ENCODE data around the gene CDKAL1. TPM values are rescaled to one million over a fixed set of nuclear protein-coding genes. Genes with fewer than 3 reads are reported as not detected.
"Not testable (repeated sequence)": the region's sequence is repeated elsewhere in the genome, so short reads cannot be mapped to it uniquely, and the experiment has no call there.

CDKAL1 gene
- total and polyA plus RNA-seq, 8 donors: 13.6 to 20.7 (median 17.5) TPM

DNA sequence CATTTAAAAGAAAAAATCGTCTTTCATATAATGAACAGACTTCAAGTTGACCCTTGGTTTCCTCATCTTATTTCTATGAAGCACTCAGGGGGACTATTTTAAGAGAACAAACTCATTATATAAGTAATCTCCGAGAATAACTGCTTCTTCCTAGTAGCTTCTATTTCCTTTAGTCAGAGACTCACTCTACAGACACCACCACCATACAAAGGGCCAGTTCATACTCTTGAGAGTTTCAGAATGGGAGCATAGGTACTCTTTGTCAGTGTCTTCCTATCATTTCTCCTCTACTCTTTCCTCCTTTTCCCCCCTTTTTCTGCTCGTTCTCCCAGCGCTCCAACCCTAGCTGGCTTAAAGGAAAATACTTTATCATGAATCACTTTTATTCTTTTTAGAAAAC lies 104.9 kb downstream of the CDKAL1 start:
- Histone ChIP-seq H3K4me1 (peaks cover 0 to 3% of the 10 kb centered on the region in 2 donors), H3K27ac (no peak overlapping the region), H3K9me3 (no peaks in the 10 kb centered on the region), H3K27me3 (no peaks in the 10 kb centered on the region), H3K36me3 (no peaks in the 10 kb centered on the region), H3K4me3 (no peak overlapping the region)
- TF ChIP-seq, protein P1, sequence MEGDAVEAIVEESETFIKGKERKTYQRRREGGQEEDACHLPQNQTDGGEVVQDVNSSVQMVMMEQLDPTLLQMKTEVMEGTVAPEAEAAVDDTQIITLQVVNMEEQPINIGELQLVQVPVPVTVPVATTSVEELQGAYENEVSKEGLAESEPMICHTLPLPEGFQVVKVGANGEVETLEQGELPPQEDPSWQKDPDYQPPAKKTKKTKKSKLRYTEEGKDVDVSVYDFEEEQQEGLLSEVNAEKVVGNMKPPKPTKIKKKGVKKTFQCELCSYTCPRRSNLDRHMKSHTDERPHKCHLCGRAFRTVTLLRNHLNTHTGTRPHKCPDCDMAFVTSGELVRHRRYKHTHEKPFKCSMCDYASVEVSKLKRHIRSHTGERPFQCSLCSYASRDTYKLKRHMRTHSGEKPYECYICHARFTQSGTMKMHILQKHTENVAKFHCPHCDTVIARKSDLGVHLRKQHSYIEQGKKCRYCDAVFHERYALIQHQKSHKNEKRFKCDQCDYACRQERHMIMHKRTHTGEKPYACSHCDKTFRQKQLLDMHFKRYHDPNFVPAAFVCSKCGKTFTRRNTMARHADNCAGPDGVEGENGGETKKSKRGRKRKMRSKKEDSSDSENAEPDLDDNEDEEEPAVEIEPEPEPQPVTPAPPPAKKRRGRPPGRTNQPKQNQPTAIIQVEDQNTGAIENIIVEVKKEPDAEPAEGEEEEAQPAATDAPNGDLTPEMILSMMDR (IDR thresholded peaks at IDR 0.05): no peak
- DNase-seq (no peak), ATAC-seq (no peak)
- intact Hi-C loops (cut with DNase I): no loop called here

DNA sequence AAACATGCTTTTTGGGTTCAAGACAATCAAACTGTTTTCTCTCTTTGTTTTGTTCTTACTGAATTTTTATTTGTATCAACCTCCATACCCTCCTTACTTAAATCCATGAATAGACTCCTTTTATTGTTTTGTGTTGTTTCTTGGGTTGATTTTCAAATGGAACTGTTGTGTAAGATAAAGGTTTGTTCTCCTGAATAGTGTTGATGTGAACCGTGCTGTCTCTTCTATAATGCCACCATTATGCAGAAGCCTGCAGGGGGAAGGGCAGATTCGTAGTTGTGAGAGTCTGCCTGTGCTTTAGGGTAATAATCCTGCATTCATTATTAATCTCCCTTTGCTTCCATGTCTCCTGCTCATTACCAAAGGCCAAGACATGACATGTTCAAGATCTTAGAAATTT lies 105.9 kb downstream of the CDKAL1 start:
- Histone ChIP-seq H3K27ac (no peak overlapping the region), H3K4me3 (no peak overlapping the region), H3K9me3 (no peaks in the 10 kb centered on the region), H3K27me3 (no peaks in the 10 kb centered on the region), H3K4me1 (peaks cover 0 to 3% of the 10 kb centered on the region in 2 donors), H3K36me3 (no peaks in the 10 kb centered on the region)
- ATAC-seq: no peak
- no peak for DNase-seq
- TF ChIP-seq, protein P1 (IDR thresholded peaks at IDR 0.05): no peak
- intact Hi-C loops (cut with DNase I): no loop called here

DNA sequence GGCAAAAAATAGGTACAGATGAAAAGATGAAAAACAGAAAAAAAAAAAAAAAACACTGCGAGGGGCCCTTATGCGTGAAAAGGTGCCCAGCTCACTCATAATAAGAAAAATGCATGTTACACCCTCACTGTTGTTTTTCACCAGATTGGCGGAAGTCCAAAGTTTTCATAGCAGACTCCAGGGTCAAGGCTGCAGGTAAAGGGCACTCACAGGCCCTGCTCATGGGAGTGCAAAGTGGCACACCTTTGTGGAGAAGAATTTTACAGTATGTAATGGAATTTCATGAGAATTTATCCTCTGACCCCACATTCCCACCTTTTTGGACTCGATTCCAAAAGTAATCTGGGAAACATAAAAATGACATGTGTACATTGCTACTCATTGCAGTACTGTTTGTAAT lies 108.2 kb downstream of the CDKAL1 start:
- Histone ChIP-seq H3K4me1 (peaks cover 0 to 3% of the 10 kb centered on the region in 2 donors), H3K27ac (no peak overlapping the region), H3K4me3 (no peak overlapping the region), H3K27me3 (no peaks in the 10 kb centered on the region), H3K36me3 (no peaks in the 10 kb centered on the region), H3K9me3 (no peaks in the 10 kb centered on the region)
- DNase-seq (no peak), ATAC-seq (no peak)
- TF ChIP-seq, protein P1 (IDR thresholded peaks at IDR 0.05): no peak
- intact Hi-C loops (cut with DNase I): no loop called here

DNA sequence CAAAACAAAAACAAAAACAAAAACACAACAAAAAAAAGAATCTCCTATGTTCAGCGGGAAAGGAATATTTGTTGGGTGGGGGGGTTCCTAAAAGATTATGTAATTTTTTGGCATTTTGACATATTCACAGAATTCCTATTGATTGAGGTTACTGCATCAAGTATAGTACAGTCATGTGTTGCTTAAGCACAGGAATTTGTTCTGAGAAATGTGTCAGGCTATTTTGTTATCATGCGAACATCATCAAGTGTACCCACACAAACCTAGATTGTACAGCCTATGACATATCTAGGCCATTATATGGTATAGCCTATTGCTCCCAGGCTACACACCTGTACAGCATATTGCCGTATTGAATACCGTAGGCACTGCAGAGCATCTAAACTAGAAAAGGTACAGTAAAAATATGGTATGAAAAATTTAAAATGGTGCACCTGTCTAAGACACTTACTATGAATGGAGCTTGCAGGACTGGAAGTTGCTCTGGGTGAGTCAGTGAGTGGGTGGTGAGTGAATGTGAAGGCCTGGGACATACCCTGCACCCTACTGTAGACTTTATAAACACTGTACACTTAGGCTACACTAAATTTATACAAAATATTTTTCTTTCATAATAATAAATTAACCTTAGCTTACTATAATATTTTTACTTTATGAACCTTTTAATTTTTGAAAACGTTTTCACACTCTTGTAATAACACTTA lies 110.6 kb downstream of the CDKAL1 start:
- ATAC-seq (no peak), DNase-seq (no peak)
- Histone ChIP-seq H3K36me3 (peaks cover 0 to 3% of the 10 kb centered on the region in 2 donors), H3K27me3 (no peaks in the 10 kb centered on the region), H3K4me1 (peaks cover 0 to 3% of the 10 kb centered on the region in 2 donors), H3K27ac (no peak overlapping the region), H3K9me3 (peaks cover 0 to 2% of the 10 kb centered on the region in 2 donors), H3K4me3 (no peak overlapping the region)
- TF ChIP-seq, protein P1 (IDR thresholded peaks at IDR 0.05): no peak
- intact Hi-C loops (cut with DNase I): no loop called here

DNA sequence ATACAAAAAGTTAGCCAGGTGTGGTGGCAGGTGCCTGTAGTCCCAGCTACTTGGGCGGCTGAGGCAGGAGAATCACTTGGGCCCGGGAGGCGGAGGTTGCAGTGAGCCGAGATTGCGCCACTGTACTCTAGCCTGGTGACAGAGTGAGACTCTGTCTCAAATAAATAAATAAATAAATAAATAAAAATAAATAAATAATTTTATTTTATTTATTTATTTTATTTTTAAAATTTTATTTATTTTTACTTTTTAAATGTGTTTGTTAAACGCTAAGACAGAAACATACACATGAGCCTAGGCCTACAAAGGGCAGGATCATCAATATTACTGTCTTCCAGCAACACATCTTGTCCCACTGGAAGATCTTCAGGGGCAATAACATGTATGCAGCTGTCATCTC lies 111.3 kb downstream of the CDKAL1 start:
- H3K4me3 ChIP-seq; DNase-seq; H3K9me3 ChIP-seq; intact Hi-C loops (cut with DNase I); H3K36me3 ChIP-seq; H3K4me1 ChIP-seq; H3K27ac ChIP-seq; ATAC-seq; H3K27me3 ChIP-seq: not testable (repeated sequence)

DNA sequence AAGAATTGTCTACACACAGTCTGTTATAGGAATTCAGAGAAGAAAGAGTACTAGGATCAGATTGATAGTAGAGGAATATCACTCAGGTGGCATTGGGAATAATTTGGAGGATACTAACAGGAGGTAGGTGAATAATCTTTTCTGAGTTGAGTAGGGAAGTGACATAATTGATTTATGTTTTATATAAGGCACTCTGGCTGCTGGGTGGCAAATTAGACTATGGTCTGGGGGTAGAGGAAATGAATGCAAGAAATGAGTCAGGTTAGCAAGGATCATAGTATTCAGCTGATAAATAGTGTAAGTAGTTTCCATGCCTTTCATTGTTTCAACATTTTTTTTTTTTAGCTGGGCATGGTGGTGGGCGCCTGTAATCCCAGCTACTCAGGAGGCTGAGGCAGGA lies 113.3 kb downstream of the CDKAL1 start:
- intact Hi-C loops (cut with DNase I): no loop called here
- TF ChIP-seq, protein P1 (IDR thresholded peaks at IDR 0.05): no peak
- Histone ChIP-seq H3K27me3 (no peaks in the 10 kb centered on the region), H3K4me3 (no peak overlapping the region), H3K36me3 (peaks cover 0 to 5% of the 10 kb centered on the region in 2 donors), H3K4me1 (peaks cover 0 to under 1% of the 10 kb centered on the region in 2 donors), H3K9me3 (peaks cover 0 to 3% of the 10 kb centered on the region in 2 donors), H3K27ac (no peak overlapping the region)
- no peak for ATAC-seq
- DNase-seq: no peak

DNA sequence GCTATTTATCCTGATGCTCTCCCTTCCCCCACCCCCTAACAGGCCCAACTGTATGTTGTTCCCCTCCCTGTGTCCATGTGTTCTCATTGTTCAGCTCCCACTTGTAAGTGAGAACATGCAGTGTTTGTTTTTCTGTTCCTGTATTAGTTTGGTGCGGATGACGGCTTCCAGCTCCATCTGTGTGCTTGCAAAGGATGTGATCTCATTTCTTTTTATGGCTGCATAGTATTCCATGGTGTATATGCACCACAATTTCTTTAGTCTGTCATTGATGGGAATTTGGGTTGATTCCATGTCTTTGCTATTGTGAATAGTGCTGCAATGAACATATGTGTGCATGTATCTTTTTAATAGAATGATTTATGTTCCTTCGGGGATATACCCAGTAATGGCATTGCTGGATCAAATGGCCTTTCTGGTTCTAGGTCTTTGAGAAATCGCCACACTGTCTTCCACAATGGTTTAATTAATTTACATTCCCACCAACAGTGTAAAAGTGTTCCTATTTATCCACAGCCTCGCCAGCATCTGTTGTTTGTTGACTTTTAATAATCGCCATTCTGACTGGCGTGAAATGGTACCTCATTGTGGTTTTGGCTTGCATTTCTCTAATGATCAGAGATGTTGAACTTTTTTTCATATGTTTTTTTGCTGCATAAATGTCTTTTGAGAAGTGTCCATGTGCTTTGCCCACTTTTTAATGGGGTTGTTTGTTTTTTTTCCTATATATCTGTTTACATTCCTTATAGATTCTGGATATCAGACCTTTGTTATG lies 115.6 kb downstream of the CDKAL1 start:
- intact Hi-C loops (cut with DNase I); H3K27ac ChIP-seq; H3K4me1 ChIP-seq; H3K27me3 ChIP-seq; ATAC-seq; H3K9me3 ChIP-seq; H3K4me3 ChIP-seq; DNase-seq; H3K36me3 ChIP-seq: not testable (repeated sequence)
